ENCODE measurements around the gene FTO. TPM values are rescaled to one million over a fixed set of nuclear protein-coding genes. Genes with fewer than 3 reads are reported as not detected.

FTO gene
- total and polyA plus RNA-seq, 2 of the 8 experiments (the other 6 are each of a cell fraction or from before 2014, with no cell fraction given), result 34.5 to 59.8 TPM

DNA sequence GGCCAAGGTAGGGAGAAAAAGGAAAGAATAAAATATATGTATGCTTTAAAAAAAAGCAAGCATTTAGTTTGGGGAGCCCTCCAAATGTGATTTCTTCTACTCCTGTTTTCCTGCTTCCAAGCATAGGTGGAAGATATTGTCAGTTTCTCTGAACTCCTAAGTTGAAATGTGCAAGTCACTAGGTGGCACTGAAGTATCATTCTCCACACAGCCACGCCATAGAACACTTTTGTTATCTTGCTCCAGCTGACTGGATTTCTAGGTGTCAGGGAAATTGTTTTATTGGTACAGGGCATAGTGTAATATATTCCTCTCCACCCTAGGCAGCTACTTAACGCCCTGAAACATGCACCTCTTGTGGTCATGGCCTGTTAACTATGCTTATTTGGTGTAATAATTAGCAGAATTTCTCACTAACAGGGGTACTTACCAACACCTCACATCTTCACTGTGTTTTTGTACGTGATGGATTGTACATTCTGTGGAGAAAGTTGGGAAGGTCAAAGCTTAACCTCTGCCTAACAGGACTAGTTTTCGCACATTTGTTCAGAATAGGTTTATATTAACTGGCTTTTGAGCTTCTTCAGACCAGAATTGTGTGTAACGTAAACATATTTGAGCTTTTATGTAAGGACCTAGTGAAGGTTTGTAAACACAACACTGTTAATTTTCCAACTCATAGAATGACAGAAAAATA, 69.3 kb downstream of the FTO start:
- H3K4me1 ChIP-seq (replicated peaks in 1 of 4; ENCODE audit: control insufficient read depth in 3 of 4, insufficient read depth in 4 of 4, low read length in 3 of 4), result peaks cover 0 to 3% (median 1%) of the 10 kb centered on the region in 4 experiments; a peak in 1 of 7 replicates
- DNase-seq (ENCODE audit: low read depth in 1 of 2, low spot score in 2 of 2), result no peak

More for the DNA sequence above, 69.3 kb downstream of the FTO start:
- no peak overlapping the region for H2AFZ ChIP-seq (ENCODE audit: low read length)
- H3K9ac ChIP-seq (replicated peaks in 1 of 4; ENCODE audit: extremely low read depth in 1 of 4, low read depth in 3 of 4, low read length in 3 of 4), result no peak overlapping the region
- no peaks in the 10 kb centered on the region for H3K36me3 ChIP-seq (ENCODE audit: control insufficient read depth in 2 of 4, insufficient read depth in 4 of 4, low read length in 3 of 4)
- no peaks in the 10 kb centered on the region for H3K79me1 ChIP-seq (ENCODE audit: low read depth, low read length)
- no peak for FAIRE-seq
- TF ChIP-seq POLR2A (IDR thresholded peaks at IDR 0.05; ENCODE audit: control extremely low read depth in 1 of 2, low read depth in 2 of 2, low read length in 2 of 2) (no peak), RNF2 (IDR thresholded peaks at IDR 0.05; ENCODE audit: borderline replicate concordance, low read depth, low read length, missing control alignments, poor library complexity, severe bottlenecking) (no peak), RAD21 (IDR thresholded peaks at IDR 0.05 in 1 of 2, conservative IDR thresholded peaks at IDR 0.05 in 1 of 2; ENCODE audit: low read depth in 2 of 2, low read length in 2 of 2) (peak; percentile 80 to 89), POU5F1 (IDR thresholded peaks at IDR 0.05; ENCODE audit: low read depth, low read length) (no peak)
- TF ChIP-seq, protein P1, sequence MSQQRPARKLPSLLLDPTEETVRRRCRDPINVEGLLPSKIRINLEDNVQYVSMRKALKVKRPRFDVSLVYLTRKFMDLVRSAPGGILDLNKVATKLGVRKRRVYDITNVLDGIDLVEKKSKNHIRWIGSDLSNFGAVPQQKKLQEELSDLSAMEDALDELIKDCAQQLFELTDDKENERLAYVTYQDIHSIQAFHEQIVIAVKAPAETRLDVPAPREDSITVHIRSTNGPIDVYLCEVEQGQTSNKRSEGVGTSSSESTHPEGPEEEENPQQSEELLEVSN (IDR thresholded peaks at IDR 0.05), result no peak
- TF ChIP-seq, protein P2, sequence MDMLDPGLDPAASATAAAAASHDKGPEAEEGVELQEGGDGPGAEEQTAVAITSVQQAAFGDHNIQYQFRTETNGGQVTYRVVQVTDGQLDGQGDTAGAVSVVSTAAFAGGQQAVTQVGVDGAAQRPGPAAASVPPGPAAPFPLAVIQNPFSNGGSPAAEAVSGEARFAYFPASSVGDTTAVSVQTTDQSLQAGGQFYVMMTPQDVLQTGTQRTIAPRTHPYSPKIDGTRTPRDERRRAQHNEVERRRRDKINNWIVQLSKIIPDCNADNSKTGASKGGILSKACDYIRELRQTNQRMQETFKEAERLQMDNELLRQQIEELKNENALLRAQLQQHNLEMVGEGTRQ (IDR thresholded peaks at IDR 0.05; ENCODE audit: low read length), result no peak
- TF ChIP-seq, protein P3, sequence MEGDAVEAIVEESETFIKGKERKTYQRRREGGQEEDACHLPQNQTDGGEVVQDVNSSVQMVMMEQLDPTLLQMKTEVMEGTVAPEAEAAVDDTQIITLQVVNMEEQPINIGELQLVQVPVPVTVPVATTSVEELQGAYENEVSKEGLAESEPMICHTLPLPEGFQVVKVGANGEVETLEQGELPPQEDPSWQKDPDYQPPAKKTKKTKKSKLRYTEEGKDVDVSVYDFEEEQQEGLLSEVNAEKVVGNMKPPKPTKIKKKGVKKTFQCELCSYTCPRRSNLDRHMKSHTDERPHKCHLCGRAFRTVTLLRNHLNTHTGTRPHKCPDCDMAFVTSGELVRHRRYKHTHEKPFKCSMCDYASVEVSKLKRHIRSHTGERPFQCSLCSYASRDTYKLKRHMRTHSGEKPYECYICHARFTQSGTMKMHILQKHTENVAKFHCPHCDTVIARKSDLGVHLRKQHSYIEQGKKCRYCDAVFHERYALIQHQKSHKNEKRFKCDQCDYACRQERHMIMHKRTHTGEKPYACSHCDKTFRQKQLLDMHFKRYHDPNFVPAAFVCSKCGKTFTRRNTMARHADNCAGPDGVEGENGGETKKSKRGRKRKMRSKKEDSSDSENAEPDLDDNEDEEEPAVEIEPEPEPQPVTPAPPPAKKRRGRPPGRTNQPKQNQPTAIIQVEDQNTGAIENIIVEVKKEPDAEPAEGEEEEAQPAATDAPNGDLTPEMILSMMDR (IDR thresholded peaks at IDR 0.05; ENCODE audit: control extremely low read depth in 1 of 3, insufficient read depth in 1 of 3, low read depth in 1 of 3, low read length in 3 of 3), result peak in 2 of 3 experiments; percentile 50 to 66; a peak in 3 of 4 replicates
- no peak overlapping the region for H2BK12ac ChIP-seq (ENCODE audit: low read depth, low read length)
- H4K91ac ChIP-seq (replicated peaks; ENCODE audit: insufficient read length, low read length), result no peak overlapping the region
- no peak overlapping the region for H3K56ac ChIP-seq (replicated peaks; ENCODE audit: insufficient read length, low read depth, low read length)
- H3K18ac ChIP-seq (ENCODE audit: extremely low read depth, low read length), result no peak overlapping the region
- no peaks in the 10 kb centered on the region for H3K9me3 ChIP-seq (ENCODE audit: insufficient read depth in 2 of 2, low read depth in 1 of 2, low read length in 1 of 2)
- no peak overlapping the region for H2BK5ac ChIP-seq (ENCODE audit: low read depth, low read length)
- H3K14ac ChIP-seq (ENCODE audit: insufficient read length), result no peak overlapping the region
- CTCF ChIA-PET (ENCODE audit: partially characterized antibody), result interaction anchor here (0.6 to 3.6 kb wide), 18 partner anchors 11 to 973 kb away, joined by 3 to 20 read pairs (median 4); no protein-coding TSS in a partner anchor
- no peaks in the 10 kb centered on the region for H3K27me3 ChIP-seq (replicated peaks in 1 of 4; ENCODE audit: control insufficient read depth in 3 of 4, extremely low read depth in 1 of 4, insufficient read depth in 3 of 4, low read length in 3 of 4)
- H2BK120ac ChIP-seq (replicated peaks; ENCODE audit: low read depth, low read length), result no peak overlapping the region
- no peak overlapping the region for H3K4me2 ChIP-seq (ENCODE audit: insufficient read depth in 1 of 2, low read depth in 2 of 2, low read length in 2 of 2)
- no peak overlapping the region for H2AK5ac ChIP-seq (ENCODE audit: low read depth, low read length)
- no peak overlapping the region for H2BK20ac ChIP-seq (ENCODE audit: low read length)
- 92% methylated on average over 5 of the region's 5 CpGs; no CpG with 5 or more reads in 1 of the 2 experiments for WGBS, 2 experiments (ENCODE audit: extremely low coverage in 1 of 2, insufficient coverage in 1 of 2, insufficient read length in 1 of 2, insufficient replicate concordance in 2 of 2, low coverage in 1 of 2, low lambda C conversion rate in 2 of 2, missing lambda C conversion rate in 1 of 2)
- H3K4me3 ChIP-seq (ENCODE audit: extremely low read depth in 1 of 4, insufficient read depth in 2 of 4, low read depth in 3 of 4, low read length in 4 of 4), result no peak overlapping the region
- H4K8ac ChIP-seq (ENCODE audit: extremely low read depth, insufficient read depth, low read length), result no peak overlapping the region
- H4K20me1 ChIP-seq (replicated peaks in 1 of 2; ENCODE audit: control insufficient read depth in 1 of 2, insufficient read depth in 2 of 2, low read length in 2 of 2), result no peaks in the 10 kb centered on the region
- H3K23ac ChIP-seq (ENCODE audit: insufficient read length), result no peak overlapping the region
- H3K27ac ChIP-seq (ENCODE audit: low read depth, low read length), result no peak overlapping the region
- no peak overlapping the region for H4K5ac ChIP-seq (ENCODE audit: insufficient read length, low read depth, low read length)
- peaks cover 0 to 15% of the 10 kb centered on the region in 2 experiments; a peak in 1 of 4 replicates for H3K79me2 ChIP-seq (ENCODE audit: control insufficient read depth in 1 of 2, insufficient read depth in 2 of 2, low read length in 2 of 2)
- POLR2A ChIA-PET (ENCODE audit: partially characterized antibody), result no interaction called here
- no peaks in the 10 kb centered on the region for H3K23me2 ChIP-seq (ENCODE audit: low read depth, low read length)
- no peak overlapping the region for H2BK15ac ChIP-seq (ENCODE audit: low read length)
- no peak overlapping the region for H3K4ac ChIP-seq (replicated peaks; ENCODE audit: insufficient read length, low read depth, low read length)

Measured in H1 (cell line).